HFFc6 (cell line): ENCODE results near the gene ABHD15. TPM values are rescaled to one million over a fixed set of nuclear protein-coding genes. Genes with fewer than 3 reads are reported as not detected.

ENCODE experiments used
- DNase-seq: peaks from one replicate; pipeline ENCODE4 v3.0.0-alpha.2; 2018
- H3K27ac Mint-ChIP-seq: 2 replicates; pipeline ENCODE4 v1.8.0; 2020; ENCODE audit warnings: mild to moderate bottlenecking, mixed read lengths
- H3K27me3 Mint-ChIP-seq: 2 replicates; pipeline ENCODE4 v1.8.0; 2021; ENCODE audit warnings: mild to moderate bottlenecking, moderate library complexity, mixed read lengths; ENCODE audit not compliant: insufficient read depth
- H3K36me3 Mint-ChIP-seq: 2 replicates; pipeline ENCODE4 v1.8.0; 2021; ENCODE audit warnings: low read depth, mixed read lengths
- H3K4me1 Mint-ChIP-seq: 2 replicates; pipeline ENCODE4 v1.8.0; 2020; ENCODE audit warnings: low read depth, mixed read lengths
- H3K4me3 Mint-ChIP-seq: 2 replicates; pipeline ENCODE4 v1.8.0; 2020; ENCODE audit warnings: mild to moderate bottlenecking, moderate library complexity, mixed read lengths
- H3K9me3 Mint-ChIP-seq: 2 replicates; pipeline ENCODE4 v1.8.0; 2020; ENCODE audit warnings: mild to moderate bottlenecking, mixed read lengths
- CTCF ChIP-seq: fragments of 200-600 bp; sonication (generic); IDR thresholded peaks from 2 replicates; pipeline ENCODE4 v1.5.0; 2021; ENCODE audit warnings: antibody characterized with exemption, mild to moderate bottlenecking
- total RNA-seq, 6 experiments: library from RNA; stranded (reverse); fragmentation: NEBNext Ultra II Directional; extraction: Animal tissue kit (Norgen Biotek cat#: 25700); gene quantifications; 2 replicates in 1 of 6; 3 replicates in 5 of 6; pipeline ENCODE4 v1.2.3, GENCODE V29; 2021

The ABHD15 gene
- total RNA-seq, 6 experiments from 2014 or later, result 6.4 to 9.8 (median 7.0) TPM

- Mint-ChIP-seq H3K27ac (no peak overlapping the region), H3K27me3 (peaks cover 8% of the 10 kb centered on the region; the same call in 1 of the 2 replicates), H3K4me3 (no peak overlapping the region), H3K36me3 (no peaks in the 10 kb centered on the region), H3K9me3 (no peaks in the 10 kb centered on the region), H3K4me1 (peaks cover 24% of the 10 kb centered on the region)
- no peak for DNase-seq
- TF ChIP-seq CTCF, result no peak
These were observed 29.3 kb upstream of the ABHD15 start for GRCh38 chr17:29595943-29596774.

- Mint-ChIP-seq H3K4me3 (no peak overlapping the region; the same call in 1 of the 2 replicates), H3K4me1 (peaks cover 32% of the 10 kb centered on the region), H3K9me3 (no peaks in the 10 kb centered on the region), H3K27me3 (peaks cover 7% of the 10 kb centered on the region; the same call in 1 of the 2 replicates), H3K27ac (no peak overlapping the region), H3K36me3 (no peaks in the 10 kb centered on the region)
- DNase-seq, result no peak
- no peak for TF ChIP-seq CTCF
These were observed 28.5 kb upstream of the ABHD15 start for GRCh38 chr17:29595107-29595942.

GRCh38 chr17:29594519-29595090 is 27.8 kb upstream of the ABHD15 start:
- peaks cover 7% of the 10 kb centered on the region; the same call in 1 of the 2 replicates for H3K27me3 Mint-ChIP-seq
- H3K4me1 Mint-ChIP-seq, result peaks cover 39% of the 10 kb centered on the region
- H3K9me3 Mint-ChIP-seq, result no peaks in the 10 kb centered on the region
- TF ChIP-seq CTCF, result no peak
- H3K36me3 Mint-ChIP-seq, result no peaks in the 10 kb centered on the region
- peak overlapping the region; percentile 57 for H3K4me3 Mint-ChIP-seq
- DNase-seq, result no peak
- H3K27ac Mint-ChIP-seq, result no peak overlapping the region

- peaks cover 39% of the 10 kb centered on the region for H3K4me1 Mint-ChIP-seq
- peak overlapping the region; percentile 57 for H3K4me3 Mint-ChIP-seq
- H3K27ac Mint-ChIP-seq, result no peak overlapping the region
- no peaks in the 10 kb centered on the region for H3K36me3 Mint-ChIP-seq
- peaks cover 6% of the 10 kb centered on the region; the same call in 1 of the 2 replicates for H3K27me3 Mint-ChIP-seq
- no peaks in the 10 kb centered on the region for H3K9me3 Mint-ChIP-seq
- TF ChIP-seq CTCF, result peak; percentile 27
- DNase-seq, result no peak
These were observed 27.0 kb upstream of the ABHD15 start for GRCh38 chr17:29593591-29594518.
